WTC11 (cell line): ENCODE data around the gene ZFP36L2. TPM values are rescaled to one million over a fixed set of nuclear protein-coding genes. Genes with fewer than 3 reads are reported as not detected.

Experiments
- ATAC-seq: fragments of 200-7000 bp; cut with Tn5 transposase; 2 replicates; pipeline ENCODE4 v1.10.0; 2021; ENCODE audit warnings: mild to moderate bottlenecking, moderate library complexity
- CTCF ChIA-PET: fragments of 300-600 bp; sonication (Branson Sonifier 250); formaldehyde crosslinking; loops from one replicate; lab custom pipeline; 2021; ENCODE audit warnings: antibody characterized with exemption; lab: Charles Lee
- POLR2A ChIA-PET: fragments of 350-600 bp; sonication (Branson Sonifier 250); formaldehyde crosslinking; loops from one replicate; lab custom pipeline; 2021; ENCODE audit warnings: antibody characterized with exemption; lab: Charles Lee
- DNase-seq: peaks from one replicate; pipeline ENCODE4 v3.0.0; 2021; ENCODE audit warnings: low spot score
- H3K27ac Mint-ChIP-seq: 2 replicates; pipeline ENCODE4 v1.8.0; 2021; ENCODE audit warnings: mixed read lengths
- H3K27me3 Mint-ChIP-seq: 2 replicates; pipeline ENCODE4 v1.8.0; 2021; ENCODE audit warnings: low read depth, mild to moderate bottlenecking, moderate library complexity, mixed read lengths
- H3K36me3 Mint-ChIP-seq: 2 replicates; pipeline ENCODE4 v1.8.0; 2021; ENCODE audit warnings: mixed read lengths
- H3K4me1 Mint-ChIP-seq: 2 replicates; pipeline ENCODE4 v1.8.0; 2022; ENCODE audit warnings: mixed read lengths
- H3K4me3 Mint-ChIP-seq: 2 replicates; pipeline ENCODE4 v1.8.0; 2021; ENCODE audit warnings: mild to moderate bottlenecking, moderate library complexity, mixed read lengths
- H3K9me3 Mint-ChIP-seq: 2 replicates; pipeline ENCODE4 v1.8.0; 2021; ENCODE audit warnings: mixed read lengths
- AR ChIP-seq: fragments of 250-450 bp; sonication (Bioruptor Pico); IDR thresholded peaks from 2 replicates; pipeline ENCODE4 v1.9.0; 2021; ENCODE audit warnings: mild to moderate bottlenecking
- ATF6 ChIP-seq: sonication (generic); formaldehyde crosslinking; IDR thresholded peaks from 2 replicates; pipeline ENCODE4 v1.8.1; 2023; ENCODE audit warnings: mild to moderate bottlenecking, missing genetic modification reagents
- CTCF ChIP-seq: fragments of 200-600 bp; IDR thresholded peaks from 2 replicates; pipeline ENCODE4 v1.8.0; 2022; ENCODE audit warnings: antibody characterized with exemption
- ERG ChIP-seq: fragments of 250-450 bp; sonication (Bioruptor Pico); IDR thresholded peaks from 2 replicates; pipeline ENCODE4 v1.8.0; 2021; ENCODE audit warnings: mild to moderate bottlenecking
- FOXJ3 ChIP-seq: sonication (generic); formaldehyde crosslinking; IDR thresholded peaks from 2 replicates; pipeline ENCODE4 v1.9.0; 2021; ENCODE audit warnings: missing genetic modification reagents, mild to moderate bottlenecking, borderline replicate concordance
- JAZF1 ChIP-seq: fragments of 250-450 bp; sonication (Bioruptor Pico); IDR thresholded peaks from 2 replicates; pipeline ENCODE4 v1.9.0; 2021; ENCODE audit warnings: moderate library complexity, mild to moderate bottlenecking, inconsistent platforms
- KAT7 ChIP-seq: sonication (generic); formaldehyde crosslinking; IDR thresholded peaks from 2 replicates; pipeline ENCODE4 v1.8.1; 2023; ENCODE audit warnings: missing genetic modification reagents, mild to moderate bottlenecking, borderline replicate concordance
- NR2C2 ChIP-seq: sonication (generic); formaldehyde crosslinking; IDR thresholded peaks from 2 replicates; pipeline ENCODE4 v1.8.0; 2022; ENCODE audit warnings: mild to moderate bottlenecking, missing genetic modification reagents
- OVOL2 ChIP-seq: fragments of 250-450 bp; sonication (Bioruptor Pico); IDR thresholded peaks from 2 replicates; pipeline ENCODE4 v1.9.0; 2021; ENCODE audit warnings: mild to moderate bottlenecking, borderline replicate concordance
- SOX15 ChIP-seq: fragments of 250-450 bp; sonication (Bioruptor Pico); IDR thresholded peaks from 2 replicates; pipeline ENCODE4 v1.9.0; 2021; ENCODE audit warnings: mild to moderate bottlenecking
- SP1 ChIP-seq: sonication (generic); formaldehyde crosslinking; conservative IDR thresholded peaks from 2 replicates; pipeline ENCODE4 v1.8.1; 2022; ENCODE audit warnings: missing genetic modification reagents
- TEAD4 ChIP-seq: sonication (generic); formaldehyde crosslinking; IDR thresholded peaks from 2 replicates; pipeline ENCODE4 v1.8.0; 2022; ENCODE audit warnings: mild to moderate bottlenecking, missing genetic modification reagents
- ZBTB43 ChIP-seq: sonication (generic); formaldehyde crosslinking; IDR thresholded peaks from 2 replicates; pipeline ENCODE4 v1.8.1; 2023; ENCODE audit warnings: mild to moderate bottlenecking, missing genetic modification reagents
- ZNF121 ChIP-seq: sonication (generic); formaldehyde crosslinking; IDR thresholded peaks from 2 replicates; pipeline ENCODE4 v1.8.0; 2023; ENCODE audit warnings: missing genetic modification reagents
- ZNF219 ChIP-seq: sonication (generic); formaldehyde crosslinking; IDR thresholded peaks from 2 replicates; pipeline ENCODE4 v1.8.0; 2023; ENCODE audit warnings: missing genetic modification reagents, mild to moderate bottlenecking, borderline replicate concordance
- ZNF263 ChIP-seq: sonication (generic); formaldehyde crosslinking; IDR thresholded peaks from 2 replicates; pipeline ENCODE4 v1.8.1; 2022; ENCODE audit warnings: low read depth, mild to moderate bottlenecking, moderate library complexity, missing genetic modification reagents
- ZNF423 ChIP-seq: fragments of 250-450 bp; sonication (Bioruptor Pico); IDR thresholded peaks from 2 replicates; pipeline ENCODE4 v2.1.2; 2022; ENCODE audit warnings: mild to moderate bottlenecking, moderate library complexity
- total RNA-seq: library from RNA; stranded (reverse); gene quantifications from 3 replicates; pipeline ENCODE4 v1.2.3, GENCODE V29; 2021
- TF ChIP-seq, protein P1 (sequence below): sonication (generic); formaldehyde crosslinking; conservative IDR thresholded peaks from 2 replicates; pipeline ENCODE4 v1.8.1; 2023; ENCODE audit warnings: mild to moderate bottlenecking, low read depth, missing genetic modification reagents, moderate library complexity
- TF ChIP-seq, protein P2 (sequence below): fragments of 250-450 bp; sonication (Bioruptor Pico); conservative IDR thresholded peaks from 2 replicates; pipeline ENCODE4 v1.9.0; 2021; ENCODE audit warnings: mild to moderate bottlenecking
- TF ChIP-seq, protein P3 (sequence below): fragments of 250-450 bp; sonication (Bioruptor Pico); IDR thresholded peaks from 2 replicates; pipeline ENCODE4 v1.9.0; 2021; ENCODE audit warnings: moderate library complexity, mild to moderate bottlenecking, inconsistent platforms, borderline replicate concordance

The ZFP36L2 gene
- total RNA-seq, 1 experiment from 2014 or later = 50.4 TPM

DNA sequence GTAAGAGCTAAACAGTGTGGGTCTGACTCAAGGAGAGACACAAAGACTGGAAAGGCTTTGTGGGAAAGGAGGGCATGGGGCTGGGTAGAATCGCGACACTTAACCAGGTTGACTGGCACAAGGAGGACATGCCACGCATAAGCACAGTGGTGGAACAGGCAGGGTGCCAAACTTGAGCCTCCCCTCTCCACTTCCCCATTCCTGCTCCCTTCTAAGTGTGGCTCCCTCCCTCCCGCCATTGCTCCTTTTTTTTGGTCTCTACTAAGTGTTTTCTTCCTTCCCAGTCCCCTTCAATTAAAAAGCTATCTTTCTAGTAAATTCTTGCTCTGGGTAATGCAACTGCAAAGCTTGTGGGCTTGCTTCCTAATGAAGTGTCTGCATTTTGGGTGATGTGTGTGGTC lies 40.3 kb upstream of the ZFP36L2 start:
- Mint-ChIP-seq H3K27ac (no peak overlapping the region), H3K4me3 (no peak overlapping the region), H3K4me1 (peaks cover 28% of the 10 kb centered on the region), H3K9me3 (no peaks in the 10 kb centered on the region), H3K27me3 (no peaks in the 10 kb centered on the region), H3K36me3 (no peaks in the 10 kb centered on the region)
- CTCF ChIA-PET = interaction anchor here (1.1 kb wide), 1 partner anchor 77 kb away, joined by 3 read pairs; no protein-coding TSS in a partner anchor
- no peak for DNase-seq
- TF ChIP-seq ZNF423 (no peak), NR2C2 (CRISPR knock-in tag) (no peak), ATF6 (CRISPR knock-in tag) (no peak), JAZF1 (no peak), ZBTB43 (no peak), ZNF263 (CRISPR knock-in tag) (no peak), ZNF121 (CRISPR knock-in tag) (no peak), AR (CRISPR knock-in tag) (no peak), SOX15 (no peak), CTCF (no peak), SP1 (CRISPR knock-in tag) (no peak), ZNF219 (CRISPR knock-in tag) (no peak), ERG (no peak), OVOL2 (CRISPR knock-in tag) (no peak), TEAD4 (CRISPR knock-in tag) (no peak), FOXJ3 (CRISPR knock-in tag) (no peak), KAT7 (CRISPR knock-in tag) (no peak)
- TF ChIP-seq, protein P1, sequence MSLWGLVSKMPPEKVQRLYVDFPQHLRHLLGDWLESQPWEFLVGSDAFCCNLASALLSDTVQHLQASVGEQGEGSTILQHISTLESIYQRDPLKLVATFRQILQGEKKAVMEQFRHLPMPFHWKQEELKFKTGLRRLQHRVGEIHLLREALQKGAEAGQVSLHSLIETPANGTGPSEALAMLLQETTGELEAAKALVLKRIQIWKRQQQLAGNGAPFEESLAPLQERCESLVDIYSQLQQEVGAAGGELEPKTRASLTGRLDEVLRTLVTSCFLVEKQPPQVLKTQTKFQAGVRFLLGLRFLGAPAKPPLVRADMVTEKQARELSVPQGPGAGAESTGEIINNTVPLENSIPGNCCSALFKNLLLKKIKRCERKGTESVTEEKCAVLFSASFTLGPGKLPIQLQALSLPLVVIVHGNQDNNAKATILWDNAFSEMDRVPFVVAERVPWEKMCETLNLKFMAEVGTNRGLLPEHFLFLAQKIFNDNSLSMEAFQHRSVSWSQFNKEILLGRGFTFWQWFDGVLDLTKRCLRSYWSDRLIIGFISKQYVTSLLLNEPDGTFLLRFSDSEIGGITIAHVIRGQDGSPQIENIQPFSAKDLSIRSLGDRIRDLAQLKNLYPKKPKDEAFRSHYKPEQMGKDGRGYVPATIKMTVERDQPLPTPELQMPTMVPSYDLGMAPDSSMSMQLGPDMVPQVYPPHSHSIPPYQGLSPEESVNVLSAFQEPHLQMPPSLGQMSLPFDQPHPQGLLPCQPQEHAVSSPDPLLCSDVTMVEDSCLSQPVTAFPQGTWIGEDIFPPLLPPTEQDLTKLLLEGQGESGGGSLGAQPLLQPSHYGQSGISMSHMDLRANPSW (CRISPR knock-in tag) = no peak
- TF ChIP-seq, protein P2, sequence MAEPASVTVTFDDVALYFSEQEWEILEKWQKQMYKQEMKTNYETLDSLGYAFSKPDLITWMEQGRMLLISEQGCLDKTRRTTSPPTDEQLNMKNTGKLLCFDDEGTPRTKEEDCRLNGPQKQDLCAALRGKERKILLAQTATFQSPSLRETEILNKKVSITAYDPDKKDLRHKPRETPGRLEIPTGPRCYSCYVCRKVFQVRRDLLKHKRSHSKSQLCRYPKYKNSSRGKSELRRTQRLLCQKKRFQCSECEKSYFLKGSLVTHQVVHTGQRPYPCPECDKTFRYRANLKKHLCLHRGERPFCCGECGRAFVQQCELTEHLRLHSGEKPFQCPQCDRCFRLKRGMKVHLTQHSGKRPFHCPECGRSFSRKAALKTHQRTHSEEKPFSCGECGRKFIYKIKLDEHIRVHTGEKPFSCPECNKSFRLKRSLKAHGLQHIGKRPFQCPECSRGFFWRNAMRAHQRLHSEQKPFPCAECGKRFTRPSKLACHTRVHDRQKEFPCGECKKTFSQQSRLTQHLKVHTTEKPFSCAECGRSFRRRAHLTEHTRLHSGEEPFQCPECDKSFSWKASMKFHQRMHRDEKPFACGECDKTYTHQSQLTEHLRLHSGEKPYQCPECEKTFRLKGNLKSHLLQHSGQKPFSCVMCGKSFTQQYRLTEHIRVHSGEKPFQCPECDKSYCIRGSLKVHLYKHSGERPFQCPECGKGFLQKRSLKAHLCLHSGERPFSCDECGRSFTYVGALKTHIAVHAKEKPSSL (CRISPR knock-in tag) = no peak
- TF ChIP-seq, protein P3, sequence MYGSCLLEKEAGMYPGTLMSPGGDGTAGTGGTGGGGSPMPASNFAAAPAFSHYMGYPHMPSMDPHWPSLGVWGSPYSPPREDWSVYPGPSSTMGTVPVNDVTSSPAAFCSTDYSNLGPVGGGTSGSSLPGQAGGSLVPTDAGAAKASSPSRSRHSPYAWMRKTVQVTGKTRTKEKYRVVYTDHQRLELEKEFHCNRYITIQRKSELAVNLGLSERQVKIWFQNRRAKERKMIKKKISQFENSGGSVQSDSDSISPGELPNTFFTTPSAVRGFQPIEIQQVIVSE (CRISPR knock-in tag) = no peak
- no peak for ATAC-seq
- POLR2A ChIA-PET = no interaction called here
